ENCODE data around the gene DSCAM. TPM values are rescaled to one million over a fixed set of nuclear protein-coding genes. Genes with fewer than 3 reads are reported as not detected.

The DSCAM gene
- polyA plus RNA-seq, 1 experiment, result not detected

DNA sequence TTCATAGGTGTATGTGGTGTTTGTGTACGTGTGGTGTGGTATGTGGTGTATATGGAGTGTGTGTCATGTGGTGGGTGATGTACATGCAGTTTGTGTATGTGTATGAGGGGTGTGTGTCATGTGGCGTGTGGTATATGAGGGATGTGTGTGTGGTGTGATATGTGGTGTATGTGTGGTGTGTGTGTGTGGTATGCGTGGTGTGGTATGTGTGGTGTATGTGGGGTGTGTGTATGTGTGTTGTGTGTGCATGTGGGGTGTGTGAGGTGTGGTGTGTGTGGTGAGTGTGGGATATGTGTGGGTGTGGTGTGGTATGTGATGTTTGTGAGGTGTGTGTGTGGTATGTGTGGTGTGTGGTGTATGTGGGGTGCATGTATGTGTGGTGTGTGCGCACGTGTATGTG, 707.3 kb downstream of the DSCAM start:
- ChIA-PET CTCF (no interaction called here), POLR2A (no interaction called here)
- no peaks in the 10 kb centered on the region for H3K27me3 ChIP-seq (ENCODE audit: control insufficient read depth, insufficient read depth, low read length)
- TF ChIP-seq, protein P1, sequence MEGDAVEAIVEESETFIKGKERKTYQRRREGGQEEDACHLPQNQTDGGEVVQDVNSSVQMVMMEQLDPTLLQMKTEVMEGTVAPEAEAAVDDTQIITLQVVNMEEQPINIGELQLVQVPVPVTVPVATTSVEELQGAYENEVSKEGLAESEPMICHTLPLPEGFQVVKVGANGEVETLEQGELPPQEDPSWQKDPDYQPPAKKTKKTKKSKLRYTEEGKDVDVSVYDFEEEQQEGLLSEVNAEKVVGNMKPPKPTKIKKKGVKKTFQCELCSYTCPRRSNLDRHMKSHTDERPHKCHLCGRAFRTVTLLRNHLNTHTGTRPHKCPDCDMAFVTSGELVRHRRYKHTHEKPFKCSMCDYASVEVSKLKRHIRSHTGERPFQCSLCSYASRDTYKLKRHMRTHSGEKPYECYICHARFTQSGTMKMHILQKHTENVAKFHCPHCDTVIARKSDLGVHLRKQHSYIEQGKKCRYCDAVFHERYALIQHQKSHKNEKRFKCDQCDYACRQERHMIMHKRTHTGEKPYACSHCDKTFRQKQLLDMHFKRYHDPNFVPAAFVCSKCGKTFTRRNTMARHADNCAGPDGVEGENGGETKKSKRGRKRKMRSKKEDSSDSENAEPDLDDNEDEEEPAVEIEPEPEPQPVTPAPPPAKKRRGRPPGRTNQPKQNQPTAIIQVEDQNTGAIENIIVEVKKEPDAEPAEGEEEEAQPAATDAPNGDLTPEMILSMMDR (IDR thresholded peaks at IDR 0.05; ENCODE audit: low read depth, low read length), result no peak
- H3K27ac ChIP-seq (ENCODE audit: low read depth, low read length), result no peak overlapping the region
- peaks cover 54% of the 10 kb centered on the region for H3K9me3 ChIP-seq (ENCODE audit: control insufficient read depth, insufficient read depth, low read length)
- no peak overlapping the region for H3K4me3 ChIP-seq (ENCODE audit: low read depth, low read length)
- DNase-seq (ENCODE audit: low read depth, low spot score), result no peak

DNA sequence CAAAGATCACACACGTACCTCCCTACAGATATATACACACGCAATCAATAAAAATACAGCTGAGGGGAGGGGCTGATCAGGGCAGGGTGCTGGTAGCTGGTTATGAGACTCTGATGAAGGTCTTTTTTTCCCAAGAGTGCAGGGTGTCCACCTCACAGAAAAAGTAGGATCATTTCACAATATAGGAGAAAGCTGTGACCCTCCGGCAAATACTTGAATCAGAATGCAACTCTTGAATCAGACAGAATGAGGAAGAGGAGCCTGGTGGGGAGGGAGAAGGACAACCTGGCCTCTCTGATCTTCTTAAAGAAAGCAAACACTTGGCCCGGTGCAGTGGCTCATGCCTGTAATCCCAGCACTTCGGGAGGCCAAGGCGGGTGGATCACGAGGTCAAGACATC, 710.4 kb downstream of the DSCAM start:
- DNase-seq (ENCODE audit: low read depth, low spot score), result no peak
- Histone ChIP-seq H3K9me3 (ENCODE audit: control insufficient read depth, insufficient read depth, low read length) (peaks cover 58% of the 10 kb centered on the region), H3K4me3 (ENCODE audit: low read depth, low read length) (no peak overlapping the region), H3K27ac (ENCODE audit: low read depth, low read length) (no peak overlapping the region), H3K27me3 (ENCODE audit: control insufficient read depth, insufficient read depth, low read length) (no peaks in the 10 kb centered on the region)
- ChIA-PET POLR2A (no interaction called here), CTCF (no interaction called here)
- TF ChIP-seq, protein P1 (IDR thresholded peaks at IDR 0.05; ENCODE audit: low read depth, low read length), result no peak

DNA sequence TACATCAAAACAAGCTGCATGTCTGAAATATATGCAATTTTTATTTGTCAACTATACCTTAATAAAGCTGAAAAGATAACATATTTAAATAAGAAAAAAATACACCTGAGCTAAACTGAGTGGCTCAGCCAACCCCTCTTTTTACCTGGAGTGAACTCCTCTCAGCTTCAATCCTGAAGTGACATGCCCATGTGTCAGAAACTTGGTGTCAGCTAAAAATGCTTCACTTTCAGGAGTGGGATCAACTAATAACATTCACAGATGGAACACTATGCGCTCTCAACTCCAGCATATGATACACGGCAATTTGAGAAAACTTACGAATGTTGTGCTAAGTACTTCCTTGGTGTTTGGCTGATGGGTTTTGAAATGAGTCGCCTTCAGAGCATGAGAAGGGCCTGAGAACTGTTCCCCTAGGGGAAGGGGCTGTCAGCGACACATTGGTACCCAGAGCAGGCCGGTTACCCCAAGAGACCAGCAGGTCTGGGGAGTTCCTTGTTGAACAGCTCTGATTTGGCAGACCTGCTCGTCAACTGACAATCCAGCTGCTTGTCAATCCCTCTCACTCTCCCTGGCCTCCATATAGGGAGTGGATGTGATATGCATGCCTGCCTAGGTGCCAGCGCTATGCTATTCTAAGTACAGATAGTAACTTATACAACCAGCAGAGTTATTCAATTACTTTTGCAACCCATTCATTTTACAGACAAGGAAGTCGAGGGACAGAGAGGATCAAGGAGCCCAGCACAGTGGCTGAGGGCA, 712.0 kb downstream of the DSCAM start:
- no peak overlapping the region for H3K4me3 ChIP-seq (ENCODE audit: low read depth, low read length)
- TF ChIP-seq, protein P1 (IDR thresholded peaks at IDR 0.05; ENCODE audit: low read depth, low read length), result no peak
- no peaks in the 10 kb centered on the region for H3K27me3 ChIP-seq (ENCODE audit: control insufficient read depth, insufficient read depth, low read length)
- POLR2A ChIA-PET, result no interaction called here
- CTCF ChIA-PET, result no interaction called here
- H3K9me3 ChIP-seq (ENCODE audit: control insufficient read depth, insufficient read depth, low read length), result peaks cover 50% of the 10 kb centered on the region
- no peak overlapping the region for H3K27ac ChIP-seq (ENCODE audit: low read depth, low read length)
- DNase-seq (ENCODE audit: low read depth, low spot score), result no peak

DNA sequence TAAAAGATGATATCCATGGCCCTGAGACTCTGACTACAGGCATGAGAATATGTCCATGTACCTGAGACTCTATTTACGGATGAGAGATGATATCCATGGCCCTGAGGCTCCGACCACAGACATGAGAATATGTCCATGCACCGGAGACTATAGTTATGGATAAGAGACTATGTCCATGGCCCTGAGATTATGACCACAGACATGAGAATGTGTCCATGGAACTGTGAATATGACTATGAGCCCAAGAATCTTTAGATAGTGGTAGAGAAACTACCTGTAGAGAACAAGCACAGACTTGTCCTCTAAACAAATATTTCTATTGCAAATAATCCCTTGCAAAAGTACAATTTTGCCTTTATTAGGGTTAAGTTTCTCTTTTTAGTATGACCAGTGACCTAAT, 716.5 kb downstream of the DSCAM start:
- Histone ChIP-seq H3K27ac (ENCODE audit: low read depth, low read length) (no peak overlapping the region), H3K9me3 (ENCODE audit: control insufficient read depth, insufficient read depth, low read length) (peaks cover 31% of the 10 kb centered on the region), H3K27me3 (ENCODE audit: control insufficient read depth, insufficient read depth, low read length) (no peaks in the 10 kb centered on the region), H3K4me3 (ENCODE audit: low read depth, low read length) (no peak overlapping the region)
- CTCF ChIA-PET, result no interaction called here
- DNase-seq (ENCODE audit: low read depth, low spot score), result no peak
- POLR2A ChIA-PET, result no interaction called here
- TF ChIP-seq, protein P1 (IDR thresholded peaks at IDR 0.05; ENCODE audit: low read depth, low read length), result no peak

DNA sequence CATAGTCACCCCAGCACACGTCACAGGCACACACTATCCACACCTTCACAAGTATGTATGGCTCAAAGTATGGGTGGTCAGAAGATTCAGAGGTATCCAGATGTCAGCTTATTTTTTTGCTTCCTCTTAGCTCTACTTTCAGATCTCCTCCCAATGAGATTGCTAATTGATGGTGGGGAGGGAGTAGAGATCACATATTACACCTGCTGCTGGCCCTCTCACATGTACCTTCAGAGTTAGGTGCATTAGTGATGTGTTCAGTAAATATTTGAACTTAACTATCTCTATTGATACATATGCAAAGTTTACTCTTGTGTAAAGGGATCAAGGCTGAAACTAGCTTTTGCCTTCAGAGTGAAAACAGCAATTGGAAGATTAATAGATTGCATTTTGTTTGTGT, 717.1 kb downstream of the DSCAM start:
- Histone ChIP-seq H3K27ac (ENCODE audit: low read depth, low read length) (no peak overlapping the region), H3K9me3 (ENCODE audit: control insufficient read depth, insufficient read depth, low read length) (peaks cover 25% of the 10 kb centered on the region), H3K27me3 (ENCODE audit: control insufficient read depth, insufficient read depth, low read length) (no peaks in the 10 kb centered on the region), H3K4me3 (ENCODE audit: low read depth, low read length) (no peak overlapping the region)
- ChIA-PET POLR2A (no interaction called here), CTCF (no interaction called here)
- TF ChIP-seq, protein P1 (IDR thresholded peaks at IDR 0.05; ENCODE audit: low read depth, low read length), result no peak
- DNase-seq (ENCODE audit: low read depth, low spot score), result no peak
